ENCODE measurements around the gene LAMA5. TPM values are rescaled to one million over a fixed set of nuclear protein-coding genes. Genes with fewer than 3 reads are reported as not detected.
A peak's percentile ranks its signal among the peaks of the same experiment; 100 is the strongest.

Gene LAMA5
- total RNA-seq, 3 donors from 2014 or later = 16.6 to 114 (median 53.3) TPM

- H3K9me3 ChIP-seq = no peaks in the 10 kb centered on the region
- no peak overlapping the region for H3K27ac ChIP-seq
- H3K4me1 ChIP-seq = peaks cover 6 to 14% of the 10 kb centered on the region in 2 donors
- intact Hi-C loops (cut with DNase I; ENCODE audit: low total_unique reads) = no loop called here
- no peak overlapping the region for H3K4me3 ChIP-seq
- TF ChIP-seq POLR2AphosphoS5 (IDR thresholded peaks at IDR 0.05) (no peak), POLR2A (IDR thresholded peaks at IDR 0.05) (no peak), CTCF (IDR thresholded peaks at IDR 0.05) (no peak)
- DNase-seq (ENCODE audit: low spot score in 2 of 2) = no peak
- no peaks in the 10 kb centered on the region for H3K36me3 ChIP-seq
- no peaks in the 10 kb centered on the region for H3K27me3 ChIP-seq
Observed at GRCh38 chr20:62305765-62306413, 61.2 kb downstream of the LAMA5 start.

GRCh38 chr20:62305149-62305764, 61.9 kb downstream of the LAMA5 start:
- TF ChIP-seq POLR2AphosphoS5 (IDR thresholded peaks at IDR 0.05) (no peak), POLR2A (IDR thresholded peaks at IDR 0.05) (no peak), CTCF (IDR thresholded peaks at IDR 0.05) (no peak)
- no peaks in the 10 kb centered on the region for H3K36me3 ChIP-seq
- no peaks in the 10 kb centered on the region for H3K9me3 ChIP-seq
- no peaks in the 10 kb centered on the region for H3K27me3 ChIP-seq
- H3K4me1 ChIP-seq = peaks cover 6 to 14% of the 10 kb centered on the region in 2 donors
- H3K27ac ChIP-seq = no peak overlapping the region
- no peak for DNase-seq (ENCODE audit: low spot score in 2 of 2)
- no peak overlapping the region for H3K4me3 ChIP-seq
- intact Hi-C loops (cut with DNase I; ENCODE audit: low total_unique reads) = no loop called here

GRCh38 chr20:62304331-62305148, 62.6 kb downstream of the LAMA5 start:
- Histone ChIP-seq H3K4me3 (peak overlapping the region; percentile 80 to 98 (median 86)), H3K4me1 (peaks cover 6 to 14% of the 10 kb centered on the region in 2 donors), H3K9me3 (no peaks in the 10 kb centered on the region), H3K27me3 (no peaks in the 10 kb centered on the region), H3K36me3 (no peaks in the 10 kb centered on the region), H3K27ac (peak overlapping the region in 1 of 2 donors; percentile 2)
- intact Hi-C loops (cut with DNase I; ENCODE audit: low total_unique reads) = loop anchor here (5.0 kb wide), 1 partner anchor 83 kb away; the partner anchor contains the start of gene RPS21
- DNase-seq (ENCODE audit: low spot score in 2 of 2) = no peak
- TF ChIP-seq POLR2AphosphoS5 (IDR thresholded peaks at IDR 0.05) (no peak), CTCF (IDR thresholded peaks at IDR 0.05) (no peak), POLR2A (IDR thresholded peaks at IDR 0.05) (no peak)

GRCh38 chr20:62303340-62304226, 63.5 kb downstream of the LAMA5 start:
- intact Hi-C loops (cut with DNase I; ENCODE audit: low total_unique reads) = loop anchor here (5.0 kb wide), 1 partner anchor 84 kb away; the partner anchor contains the start of gene RPS21
- peak overlapping the region; percentile 99 for H3K27ac ChIP-seq
- peaks cover 6 to 14% of the 10 kb centered on the region in 2 donors for H3K4me1 ChIP-seq
- no peak for DNase-seq (ENCODE audit: low spot score in 2 of 2)
- no peaks in the 10 kb centered on the region for H3K9me3 ChIP-seq
- no peaks in the 10 kb centered on the region for H3K36me3 ChIP-seq
- peak overlapping the region; percentile 80 to 98 (median 86) for H3K4me3 ChIP-seq
- H3K27me3 ChIP-seq = no peaks in the 10 kb centered on the region
- no peak for TF ChIP-seq POLR2AphosphoS5 (IDR thresholded peaks at IDR 0.05)
- no peak for TF ChIP-seq POLR2A (IDR thresholded peaks at IDR 0.05)
- no peak for TF ChIP-seq CTCF (IDR thresholded peaks at IDR 0.05)

Measured in breast epithelium (tissue), 4 donors.